Stomach (tissue), 4 donors: Measurements from ENCODE around the gene G6PC3.

ENCODE experiments used
- CTCF ChIP-seq, 7 experiments: fragments of 450-650 bp in 4 of 7; fragments of 200-600 bp in 3 of 7; sonication (generic) in 3 of 7; IDR thresholded peaks; one replicate each; pipeline ENCODE4 v1.5.1; 2016 to 2019; ENCODE audit warnings: antibody characterized with exemption in 7 of 7, control low read depth in 2 of 7, mild to moderate bottlenecking in 1 of 7
- POLR2A ChIP-seq, 4 donors: fragments of 450-650 bp; IDR thresholded peaks; one replicate each; pipeline ENCODE4 v1.6.1; 2016; ENCODE audit warnings: antibody characterized with exemption in 4 of 4, control low read depth in 2 of 4, mild to moderate bottlenecking in 1 of 4, moderate library complexity in 1 of 4
- POLR2AphosphoS5 ChIP-seq, 3 donors: sonication (generic); formaldehyde crosslinking; IDR thresholded peaks; one replicate each; pipeline ENCODE4 v1.6.1; 2016; ENCODE audit warnings: antibody characterized with exemption in 3 of 3

GRCh38 chr17:44024853-44025252 is 45.7 kb upstream of the G6PC3 start:
- TF ChIP-seq CTCF (IDR thresholded peaks at IDR 0.05): no peak
- TF ChIP-seq POLR2AphosphoS5 (IDR thresholded peaks at IDR 0.05): no peak
- no peak for TF ChIP-seq POLR2A (IDR thresholded peaks at IDR 0.05)
